ENCODE data around the gene WDR64. TPM values are rescaled to one million over a fixed set of nuclear protein-coding genes. Genes with fewer than 3 reads are reported as not detected.

Gene WDR64
- total RNA-seq, 1 experiment from 2014 or later = not detected

DNA sequence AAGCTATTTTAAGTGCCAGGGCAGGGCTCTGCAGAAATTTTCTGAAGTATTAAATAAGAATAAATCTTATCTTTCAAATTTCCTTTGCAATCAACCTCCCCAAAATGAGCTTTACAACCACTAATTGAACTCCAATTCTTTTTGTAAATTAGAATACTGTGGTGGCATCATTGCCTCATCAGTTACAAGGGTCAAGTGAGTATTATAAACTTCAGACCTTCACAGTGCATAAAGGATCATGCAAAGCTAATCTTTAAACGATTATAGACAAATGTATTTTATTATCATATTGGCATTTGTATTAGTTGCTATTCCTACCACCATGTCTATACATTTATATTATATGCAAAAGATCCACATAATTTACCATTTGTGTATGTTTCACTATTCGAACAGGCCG is 19.1 kb upstream of the WDR64 start:
- Mint-ChIP-seq H3K36me3 (ENCODE audit: insufficient read depth, unreplicated experiment) (peaks cover 35% of the 10 kb centered on the region), H3K4me3 (ENCODE audit: unreplicated experiment) (no peak overlapping the region), H3K27ac (ENCODE audit: unreplicated experiment) (no peak overlapping the region), H3K27me3 (ENCODE audit: insufficient read depth, unreplicated experiment) (no peaks in the 10 kb centered on the region), H3K4me1 (ENCODE audit: low read depth, unreplicated experiment) (peaks cover 31% of the 10 kb centered on the region), H3K9me3 (ENCODE audit: unreplicated experiment) (peaks cover 10% of the 10 kb centered on the region)
- CTCF ChIA-PET = no interaction called here
- DNase-seq = no peak
- TF ChIP-seq, protein P1, sequence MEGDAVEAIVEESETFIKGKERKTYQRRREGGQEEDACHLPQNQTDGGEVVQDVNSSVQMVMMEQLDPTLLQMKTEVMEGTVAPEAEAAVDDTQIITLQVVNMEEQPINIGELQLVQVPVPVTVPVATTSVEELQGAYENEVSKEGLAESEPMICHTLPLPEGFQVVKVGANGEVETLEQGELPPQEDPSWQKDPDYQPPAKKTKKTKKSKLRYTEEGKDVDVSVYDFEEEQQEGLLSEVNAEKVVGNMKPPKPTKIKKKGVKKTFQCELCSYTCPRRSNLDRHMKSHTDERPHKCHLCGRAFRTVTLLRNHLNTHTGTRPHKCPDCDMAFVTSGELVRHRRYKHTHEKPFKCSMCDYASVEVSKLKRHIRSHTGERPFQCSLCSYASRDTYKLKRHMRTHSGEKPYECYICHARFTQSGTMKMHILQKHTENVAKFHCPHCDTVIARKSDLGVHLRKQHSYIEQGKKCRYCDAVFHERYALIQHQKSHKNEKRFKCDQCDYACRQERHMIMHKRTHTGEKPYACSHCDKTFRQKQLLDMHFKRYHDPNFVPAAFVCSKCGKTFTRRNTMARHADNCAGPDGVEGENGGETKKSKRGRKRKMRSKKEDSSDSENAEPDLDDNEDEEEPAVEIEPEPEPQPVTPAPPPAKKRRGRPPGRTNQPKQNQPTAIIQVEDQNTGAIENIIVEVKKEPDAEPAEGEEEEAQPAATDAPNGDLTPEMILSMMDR (IDR thresholded peaks at IDR 0.05; ENCODE audit: insufficient read depth in 1 of 2, low read depth in 1 of 2, low read length in 1 of 2, severe bottlenecking in 1 of 2, unreplicated experiment in 1 of 2) = no peak
- no peak overlapping the region for H3K4me3 ChIP-seq (ENCODE audit: low read depth, low read length)
- peaks cover 38% of the 10 kb centered on the region for H3K4me1 ChIP-seq
- POLR2A ChIA-PET = no interaction called here
- intact Hi-C loops (cut with micrococcal nuclease; ENCODE audit: unreplicated experiment) = no loop called here
- H3K36me3 ChIP-seq (ENCODE audit: control insufficient read depth, insufficient read depth, low read length) = peaks cover 1% of the 10 kb centered on the region; the same call in 1 of the 2 replicates
- peaks cover 3% of the 10 kb centered on the region; the same call in 1 of the 2 replicates for H3K9me3 ChIP-seq
- no peaks in the 10 kb centered on the region for H3K27me3 ChIP-seq (replicated peaks; ENCODE audit: control insufficient read depth, insufficient read depth, low read length)
- BruUV-seq (replicated peaks) = no TSS peak

DNA sequence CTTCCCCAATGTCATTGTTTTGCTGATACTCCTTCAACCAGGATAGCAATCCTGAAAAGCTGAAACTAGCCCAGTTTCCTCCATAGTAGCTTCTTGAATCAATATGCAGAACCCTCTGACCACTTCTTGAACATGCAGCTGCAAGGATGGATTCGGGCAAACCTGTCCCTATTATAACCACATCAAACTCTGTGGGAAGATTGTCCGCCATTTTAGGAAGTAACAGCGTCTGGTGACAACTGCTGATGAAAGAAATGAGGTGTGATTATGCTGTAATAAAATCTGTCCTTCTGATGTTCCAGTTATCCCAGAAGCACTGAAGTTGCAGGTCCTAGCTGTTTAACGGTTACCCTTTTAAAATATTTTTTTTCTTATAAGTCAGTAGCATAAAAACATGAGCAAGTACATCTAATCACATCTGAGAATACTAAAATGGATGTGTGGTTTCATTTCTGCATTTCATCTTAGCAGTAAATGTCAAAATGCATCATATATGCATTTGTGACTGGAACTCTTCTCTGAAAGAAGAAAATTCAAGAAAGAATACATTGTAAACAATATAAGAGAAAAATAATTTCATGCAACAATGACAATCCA is 16.4 kb upstream of the WDR64 start:
- no TSS peak for BruUV-seq (replicated peaks)
- Histone ChIP-seq H3K4me1 (peaks cover 46% of the 10 kb centered on the region), H3K4me3 (ENCODE audit: low read depth, low read length) (no peak overlapping the region), H3K27me3 (replicated peaks; ENCODE audit: control insufficient read depth, insufficient read depth, low read length) (no peaks in the 10 kb centered on the region), H3K9me3 (peaks cover 6% of the 10 kb centered on the region), H3K36me3 (ENCODE audit: control insufficient read depth, insufficient read depth, low read length) (peaks cover 1% of the 10 kb centered on the region; the same call in 1 of the 2 replicates)
- DNase-seq = no peak
- peaks cover 47% of the 10 kb centered on the region for H3K36me3 Mint-ChIP-seq (ENCODE audit: insufficient read depth, unreplicated experiment)
- TF ChIP-seq, protein P1 (IDR thresholded peaks at IDR 0.05; ENCODE audit: insufficient read depth in 1 of 2, low read depth in 1 of 2, low read length in 1 of 2, severe bottlenecking in 1 of 2, unreplicated experiment in 1 of 2) = no peak
- H3K4me1 Mint-ChIP-seq (ENCODE audit: low read depth, unreplicated experiment) = peaks cover 45% of the 10 kb centered on the region
- H3K27ac Mint-ChIP-seq (ENCODE audit: unreplicated experiment) = no peak overlapping the region
- POLR2A ChIA-PET = no interaction called here
- H3K4me3 Mint-ChIP-seq (ENCODE audit: unreplicated experiment) = no peak overlapping the region
- H3K27me3 Mint-ChIP-seq (ENCODE audit: insufficient read depth, unreplicated experiment) = no peaks in the 10 kb centered on the region
- CTCF ChIA-PET = no interaction called here
- peaks cover 10% of the 10 kb centered on the region for H3K9me3 Mint-ChIP-seq (ENCODE audit: unreplicated experiment)
- intact Hi-C loops (cut with micrococcal nuclease; ENCODE audit: unreplicated experiment) = no loop called here

DNA sequence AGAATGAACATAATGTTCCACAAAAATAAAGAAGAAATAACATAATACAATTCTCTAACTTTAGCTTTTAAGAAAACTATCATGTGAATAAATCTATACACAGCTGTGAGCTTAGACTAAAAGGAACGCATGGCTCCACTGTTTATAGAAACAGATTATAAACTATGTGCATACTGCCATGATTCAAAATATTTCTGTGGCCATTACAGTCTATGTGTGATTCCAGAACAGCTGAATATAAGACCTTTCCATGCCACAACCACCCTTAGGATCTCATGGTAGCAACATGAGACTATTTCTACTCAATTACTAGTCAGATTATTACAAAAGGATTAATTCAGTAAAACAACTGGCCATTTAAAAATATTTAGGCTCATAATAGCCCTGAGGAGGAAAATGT is 15.8 kb upstream of the WDR64 start:
- BruUV-seq (replicated peaks) = no TSS peak
- no peaks in the 10 kb centered on the region for H3K27me3 ChIP-seq (replicated peaks; ENCODE audit: control insufficient read depth, insufficient read depth, low read length)
- no peak overlapping the region for H3K4me3 Mint-ChIP-seq (ENCODE audit: unreplicated experiment)

More for the DNA sequence above, 15.8 kb upstream of the WDR64 start:
- TF ChIP-seq, protein P1 (IDR thresholded peaks at IDR 0.05; ENCODE audit: insufficient read depth in 1 of 2, low read depth in 1 of 2, low read length in 1 of 2, severe bottlenecking in 1 of 2, unreplicated experiment in 1 of 2) = no peak
- Mint-ChIP-seq H3K9me3 (ENCODE audit: unreplicated experiment) (peaks cover 10% of the 10 kb centered on the region), H3K27me3 (ENCODE audit: insufficient read depth, unreplicated experiment) (no peaks in the 10 kb centered on the region), H3K4me1 (ENCODE audit: low read depth, unreplicated experiment) (peaks cover 48% of the 10 kb centered on the region), H3K27ac (ENCODE audit: unreplicated experiment) (no peak overlapping the region), H3K36me3 (ENCODE audit: insufficient read depth, unreplicated experiment) (peaks cover 47% of the 10 kb centered on the region)
- ChIA-PET CTCF (no interaction called here), POLR2A (no interaction called here)
- H3K4me1 ChIP-seq = peaks cover 53% of the 10 kb centered on the region
- peaks cover 12% of the 10 kb centered on the region for H3K9me3 ChIP-seq
- H3K4me3 ChIP-seq (ENCODE audit: low read depth, low read length) = no peak overlapping the region
- H3K36me3 ChIP-seq (ENCODE audit: control insufficient read depth, insufficient read depth, low read length) = peaks cover 1% of the 10 kb centered on the region; the same call in 1 of the 2 replicates
- DNase-seq = no peak
- intact Hi-C loops (cut with micrococcal nuclease; ENCODE audit: unreplicated experiment) = no loop called here

All from Caco-2 (cell line).